BLaER1 (cell line): ENCODE measurements around the gene DMWD.

ENCODE experiments used
- H3K27ac ChIP-seq: shearing (Covaris generic); formaldehyde crosslinking; 2 replicates; pipeline ENCODE4 v1.8.1; 2022
- H3K27me3 ChIP-seq: shearing (Covaris generic); formaldehyde crosslinking; 2 replicates; pipeline ENCODE4 v1.8.1; 2022
- H3K36me3 ChIP-seq: shearing (Covaris generic); formaldehyde crosslinking; 2 replicates; pipeline ENCODE4 v1.8.1; 2022
- H3K4me1 ChIP-seq: shearing (Covaris generic); formaldehyde crosslinking; 2 replicates; pipeline ENCODE4 v1.8.1; 2022
- H3K4me2 ChIP-seq: shearing (Covaris generic); formaldehyde crosslinking; 2 replicates; pipeline ENCODE4 v1.8.1; 2022
- H3K4me3 ChIP-seq: shearing (Covaris generic); formaldehyde crosslinking; 2 replicates; pipeline ENCODE4 v1.8.1; 2022
- H3K9ac ChIP-seq: shearing (Covaris generic); formaldehyde crosslinking; 2 replicates; pipeline ENCODE4 v1.8.1; 2022
- H3K9me3 ChIP-seq: shearing (Covaris generic); formaldehyde crosslinking; 2 replicates; pipeline ENCODE4 v1.8.1; 2022
- H4K20me1 ChIP-seq: shearing (Covaris generic); formaldehyde crosslinking; 2 replicates; pipeline ENCODE4 v1.8.1; 2022
- Cebpa-rat ChIP-seq: shearing (Covaris generic); IDR thresholded peaks from 2 replicates; pipeline ENCODE4 v1.8.1; 2022

Gene DMWD

DNA sequence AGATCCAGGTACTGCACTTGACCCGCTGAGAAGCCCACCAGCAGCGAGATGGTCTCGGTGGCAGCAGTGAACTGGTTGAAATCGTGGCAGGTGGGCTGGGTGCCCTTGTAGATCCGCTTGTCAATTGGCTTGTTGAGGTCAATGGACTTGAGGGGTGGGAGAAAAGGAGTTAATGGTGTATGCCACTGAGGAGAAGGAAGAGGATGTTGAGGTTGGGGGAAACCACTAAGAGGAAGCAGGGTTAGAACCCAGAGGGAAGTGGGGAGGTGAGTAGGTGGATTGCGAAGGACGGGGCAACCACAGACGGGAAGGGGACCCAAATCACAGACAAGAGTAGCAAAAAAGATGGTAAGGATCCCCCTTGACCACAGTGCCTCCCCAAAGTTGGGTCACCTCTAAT lies 1.7 kb downstream of the DMWD start:
- H3K9me3 ChIP-seq, result no peaks in the 10 kb centered on the region
- H4K20me1 ChIP-seq, result peaks cover 64% of the 10 kb centered on the region
- H3K4me2 ChIP-seq, result peak overlapping the region; percentile 95
- peaks cover 35% of the 10 kb centered on the region for H3K4me1 ChIP-seq
- H3K9ac ChIP-seq, result no peak overlapping the region
- H3K27ac ChIP-seq, result no peak overlapping the region
- TF ChIP-seq Cebpa-rat, result peak; percentile 54; the same call in 1 of the 2 replicates
- peaks cover 23% of the 10 kb centered on the region for H3K27me3 ChIP-seq
- peaks cover 41% of the 10 kb centered on the region for H3K36me3 ChIP-seq
- H3K4me3 ChIP-seq, result no peak overlapping the region; the same call in 1 of the 2 replicates

DNA sequence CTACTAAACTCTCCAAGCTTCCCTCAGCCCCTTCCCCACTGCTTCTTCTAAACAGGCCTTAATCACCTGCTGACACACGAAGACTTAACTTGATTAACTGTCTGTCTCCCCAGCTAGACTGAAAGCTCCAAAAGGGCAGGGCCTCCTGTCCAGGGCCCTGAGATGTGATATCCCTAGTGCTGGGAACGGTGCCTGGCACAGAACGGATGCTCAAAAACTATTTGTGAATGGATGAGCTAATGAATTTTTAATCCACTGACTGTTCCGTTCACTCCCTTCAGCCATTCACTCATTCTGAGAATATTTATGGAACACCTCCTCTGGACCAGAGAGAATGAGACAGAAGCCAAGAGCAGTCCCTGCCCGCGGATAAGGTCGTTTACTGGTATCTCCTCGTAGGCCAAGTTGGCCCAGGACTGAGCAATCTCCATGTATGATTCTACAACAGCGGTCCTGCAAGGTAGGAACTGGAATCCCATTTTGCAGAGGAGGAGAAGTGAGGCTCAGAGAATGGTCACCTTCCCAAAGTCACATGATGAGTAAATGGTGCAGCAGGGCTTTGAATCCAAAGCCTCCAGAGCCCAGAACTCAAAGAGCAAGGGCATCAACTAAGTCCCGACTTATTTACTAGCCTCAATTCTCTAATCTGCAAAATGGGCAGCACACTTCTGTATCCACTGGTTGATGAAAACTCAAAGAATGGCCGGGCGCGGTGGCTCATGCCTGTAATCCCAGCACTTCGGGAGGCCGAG lies 3.4 kb downstream of the DMWD start:
- peaks cover 56% of the 10 kb centered on the region for H3K36me3 ChIP-seq
- TF ChIP-seq Cebpa-rat, result no peak
- no peak overlapping the region for H3K27ac ChIP-seq
- H3K27me3 ChIP-seq, result peaks cover 23% of the 10 kb centered on the region
- no peak overlapping the region for H3K4me2 ChIP-seq
- H3K4me3 ChIP-seq, result no peak overlapping the region
- H3K9ac ChIP-seq, result no peak overlapping the region
- peaks cover 80% of the 10 kb centered on the region for H4K20me1 ChIP-seq
- H3K9me3 ChIP-seq, result no peaks in the 10 kb centered on the region
- peaks cover 35% of the 10 kb centered on the region for H3K4me1 ChIP-seq

DNA sequence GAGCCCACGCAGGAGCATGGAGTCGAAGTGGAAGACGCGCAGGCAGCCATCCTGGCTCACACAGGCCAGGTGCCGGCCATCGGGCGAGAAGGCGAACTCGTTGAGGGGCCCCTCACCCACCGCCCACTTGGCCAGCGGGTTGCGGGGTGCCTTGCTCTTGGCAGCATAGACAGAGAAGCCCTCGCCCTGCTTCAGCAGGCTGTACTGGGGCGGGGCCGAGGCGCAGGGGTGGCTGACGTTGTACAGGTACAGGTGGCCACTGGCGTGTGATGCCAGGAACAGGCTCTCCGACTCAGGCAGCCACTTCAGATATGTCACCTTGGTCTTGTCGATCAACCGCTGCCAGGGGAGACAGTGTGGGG lies 6.1 kb downstream of the DMWD start:
- H3K27me3 ChIP-seq, result peaks cover 23% of the 10 kb centered on the region
- H4K20me1 ChIP-seq, result peaks cover 91% of the 10 kb centered on the region
- H3K36me3 ChIP-seq, result peaks cover 56% of the 10 kb centered on the region
- no peaks in the 10 kb centered on the region for H3K9me3 ChIP-seq
- no peak overlapping the region for H3K4me3 ChIP-seq
- no peak for TF ChIP-seq Cebpa-rat
- no peak overlapping the region for H3K9ac ChIP-seq
- no peak overlapping the region for H3K4me2 ChIP-seq
- H3K4me1 ChIP-seq, result peaks cover 14% of the 10 kb centered on the region
- H3K27ac ChIP-seq, result no peak overlapping the region

DNA sequence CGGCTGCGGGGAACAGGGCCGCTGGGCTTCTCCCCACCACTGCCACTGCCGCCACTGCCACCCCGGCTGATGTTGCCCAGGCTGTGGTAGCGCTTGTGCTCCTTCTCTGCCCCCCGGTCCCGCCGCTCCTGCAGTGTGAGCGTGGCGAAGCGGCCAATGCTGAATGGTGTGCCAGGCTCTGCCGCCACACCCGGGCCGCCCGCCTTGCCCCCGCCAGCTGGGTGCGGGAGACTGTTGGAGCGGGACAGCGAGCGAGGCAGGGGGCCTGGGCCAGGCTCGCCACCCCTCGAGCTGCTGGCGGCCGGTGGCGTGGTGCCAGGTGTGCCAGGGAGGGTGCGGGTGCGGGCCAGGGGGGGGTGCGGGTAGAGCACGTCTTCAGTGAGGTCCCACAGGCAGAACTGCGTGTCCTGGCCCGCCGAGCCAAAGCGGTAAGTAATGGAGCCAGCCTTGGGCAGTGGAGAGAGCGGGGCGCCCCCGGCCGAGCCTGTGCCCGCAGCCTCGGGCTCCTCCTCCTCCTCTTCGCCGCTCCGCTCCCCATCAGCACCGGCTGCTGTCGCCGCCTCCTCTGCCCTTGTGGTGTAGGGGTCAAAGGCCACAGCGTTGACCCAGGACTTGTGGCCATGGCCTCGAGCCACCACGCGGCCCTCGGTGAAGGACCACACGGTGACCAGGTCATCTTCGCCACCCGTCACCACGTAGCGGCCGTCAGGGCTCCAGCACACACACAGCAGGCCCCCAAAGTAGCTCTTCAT lies 6.7 kb downstream of the DMWD start:
- H3K9me3 ChIP-seq, result no peaks in the 10 kb centered on the region
- H3K9ac ChIP-seq, result no peak overlapping the region
- no peak overlapping the region for H3K4me3 ChIP-seq
- peaks cover 14% of the 10 kb centered on the region for H3K4me1 ChIP-seq
- peaks cover 56% of the 10 kb centered on the region for H3K36me3 ChIP-seq
- peaks cover 91% of the 10 kb centered on the region for H4K20me1 ChIP-seq
- no peak for TF ChIP-seq Cebpa-rat
- H3K4me2 ChIP-seq, result no peak overlapping the region
- peaks cover 23% of the 10 kb centered on the region for H3K27me3 ChIP-seq
- no peak overlapping the region for H3K27ac ChIP-seq

DNA sequence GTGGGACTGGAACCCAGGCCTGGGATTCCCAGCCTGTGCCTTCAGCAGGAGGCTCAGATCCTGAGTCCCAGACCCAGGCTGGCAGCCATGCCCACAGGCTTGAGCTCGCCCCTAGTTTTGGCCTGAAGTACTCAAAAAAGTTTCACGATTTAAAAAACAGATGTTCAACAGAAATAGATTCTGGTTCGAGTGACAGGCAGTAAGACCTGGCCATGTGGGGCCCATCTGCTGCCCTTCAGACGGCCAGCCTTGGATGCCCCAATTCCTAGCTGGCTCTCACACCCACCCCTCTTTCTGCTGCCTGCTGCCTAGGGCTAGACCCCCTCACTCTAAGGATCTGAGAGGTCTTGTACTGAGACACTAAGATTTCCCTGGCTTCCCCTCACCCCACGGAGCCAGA lies 7.5 kb downstream of the DMWD start:
- no peak for TF ChIP-seq Cebpa-rat
- Histone ChIP-seq H3K9ac (no peak overlapping the region), H3K27me3 (peaks cover 23% of the 10 kb centered on the region), H3K36me3 (peaks cover 56% of the 10 kb centered on the region), H3K27ac (no peak overlapping the region), H3K4me1 (peaks cover 10% of the 10 kb centered on the region), H4K20me1 (peaks cover 91% of the 10 kb centered on the region), H3K9me3 (no peaks in the 10 kb centered on the region), H3K4me2 (no peak overlapping the region), H3K4me3 (no peak overlapping the region)

DNA sequence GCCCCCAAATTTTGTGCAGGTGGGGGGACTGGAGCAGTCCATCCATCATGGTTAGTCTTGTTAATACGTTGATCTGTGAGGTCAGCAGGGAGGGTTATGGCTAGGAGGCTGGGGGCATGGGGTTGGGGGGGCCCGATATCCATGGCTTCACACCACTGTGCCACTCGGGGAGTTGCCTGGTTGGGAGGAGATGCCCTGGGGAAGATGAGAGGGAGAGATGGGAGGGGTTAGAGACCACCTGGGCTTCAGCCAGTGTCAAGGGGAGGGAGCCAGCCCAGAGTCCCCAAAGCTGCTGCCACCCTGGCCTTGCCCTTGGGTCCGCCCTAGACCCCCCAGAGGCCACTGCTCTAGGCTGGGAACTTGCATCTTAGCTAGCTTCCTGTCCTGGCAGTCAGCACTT lies 8.5 kb downstream of the DMWD start:
- Histone ChIP-seq H3K36me3 (peaks cover 46% of the 10 kb centered on the region), H4K20me1 (peaks cover 86% of the 10 kb centered on the region), H3K4me3 (no peak overlapping the region), H3K4me2 (no peak overlapping the region), H3K9ac (no peak overlapping the region), H3K4me1 (peaks cover 16% of the 10 kb centered on the region), H3K27me3 (peaks cover 16% of the 10 kb centered on the region), H3K9me3 (no peaks in the 10 kb centered on the region), H3K27ac (no peak overlapping the region)
- no peak for TF ChIP-seq Cebpa-rat

DNA sequence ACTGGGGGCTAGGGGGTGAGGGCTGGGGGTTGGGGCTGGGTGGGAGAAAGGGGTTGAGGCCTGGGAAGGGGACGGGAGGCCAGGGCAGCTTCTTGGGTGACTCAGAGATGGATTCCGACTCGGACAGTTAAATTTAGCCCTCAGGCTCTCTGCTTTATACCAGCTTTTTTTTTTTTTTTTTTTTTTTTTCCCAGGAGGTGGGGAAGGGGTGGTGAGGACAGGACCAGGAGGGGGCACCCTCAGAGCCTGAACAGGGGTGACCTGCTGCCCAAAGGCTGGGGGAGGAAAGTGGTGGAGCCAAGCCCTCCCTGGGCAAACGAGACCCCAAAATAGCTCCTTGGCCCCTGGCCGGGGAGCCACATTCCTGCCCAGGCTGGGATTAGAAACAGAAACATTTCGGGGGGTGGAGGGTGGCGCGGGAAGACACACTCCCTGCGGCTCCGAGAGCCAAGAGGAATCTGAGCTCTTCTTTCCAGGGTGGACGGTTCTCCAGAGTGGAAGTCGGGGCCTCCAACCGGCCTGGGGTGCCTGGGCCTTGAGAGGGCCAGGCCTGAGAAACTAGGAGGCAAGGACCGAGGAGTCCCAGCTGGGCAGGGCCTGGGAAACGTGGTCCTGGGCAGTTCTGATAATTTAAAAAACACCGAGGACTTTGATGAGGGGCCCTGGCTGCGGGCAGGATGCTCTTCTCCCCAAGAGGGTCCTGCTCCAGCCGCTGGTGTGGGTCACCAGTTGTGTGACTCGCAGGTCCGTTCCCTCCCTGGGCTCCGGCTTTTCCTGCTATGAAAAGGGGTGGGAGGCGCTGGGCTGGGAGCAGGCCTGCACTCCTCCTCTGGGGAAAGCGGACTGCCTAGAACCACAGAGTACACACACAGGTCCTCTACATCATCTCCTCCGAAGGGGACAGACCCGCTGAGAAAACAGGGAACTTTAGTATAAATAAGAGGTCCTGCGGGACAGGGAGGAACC lies 9.5 kb downstream of the DMWD start:
- TF ChIP-seq Cebpa-rat, result no peak
- Histone ChIP-seq H3K9me3 (no peaks in the 10 kb centered on the region), H3K4me3 (no peak overlapping the region), H3K27ac (no peak overlapping the region), H3K27me3 (peaks cover 6% of the 10 kb centered on the region), H3K4me2 (no peak overlapping the region), H3K9ac (no peak overlapping the region), H3K4me1 (peaks cover 26% of the 10 kb centered on the region), H4K20me1 (peaks cover 86% of the 10 kb centered on the region), H3K36me3 (peaks cover 36% of the 10 kb centered on the region)

DNA sequence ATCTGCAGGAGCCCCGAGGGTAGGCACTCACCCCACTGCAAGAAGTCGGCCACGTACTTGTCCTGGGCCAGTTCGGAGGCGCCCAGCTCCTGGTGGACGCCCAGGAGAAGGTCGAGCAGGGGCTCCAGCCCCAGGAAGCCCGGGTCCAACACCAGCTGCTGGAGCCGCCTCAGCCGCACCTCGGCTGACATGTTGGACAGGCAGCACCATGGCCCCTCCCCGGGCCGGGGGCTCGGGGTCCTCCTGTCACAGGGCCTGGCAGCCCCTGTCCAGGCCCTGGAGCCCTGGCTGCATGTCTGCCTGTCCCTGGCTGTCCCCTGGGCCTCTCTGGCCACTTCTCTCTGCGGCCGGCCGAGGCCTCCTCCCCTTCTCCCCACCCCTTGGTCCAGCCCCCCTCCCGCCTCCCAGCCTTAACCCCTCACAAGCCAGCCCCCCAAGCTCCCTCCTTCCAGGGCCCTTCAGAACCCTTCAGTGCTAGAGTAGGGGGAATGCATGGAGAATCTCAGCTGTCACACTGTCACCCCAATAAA lies 10.4 kb downstream of the DMWD start, which contains the start of gene DMPK:
Gene DMPK (minus strand): TSS at position 329 of the 530 bp plus-strand sequence. CDS start 138 bp downstream, at position 191.
- H3K4me1 ChIP-seq, result peaks cover 28% of the 10 kb centered on the region
- no peaks in the 10 kb centered on the region for H3K9me3 ChIP-seq
- peaks cover 33% of the 10 kb centered on the region for H3K36me3 ChIP-seq
- H3K4me2 ChIP-seq, result no peak within 1 kb of the TSS
- no peak within 1 kb of the TSS for H3K9ac ChIP-seq
- TF ChIP-seq Cebpa-rat, result no peak
- H3K27ac ChIP-seq, result no peak within 1 kb of the TSS
- H3K4me3 ChIP-seq, result no peak within 1 kb of the TSS
- H3K27me3 ChIP-seq, result 0 out of 2 replicates have a peak, but pooled peaks cover 5% of the 10 kb centered on the region
- peaks cover 83% of the 10 kb centered on the region for H4K20me1 ChIP-seq
